NCI-H748 treated with DMSO at 0.1 percent for 48 hours (cell line): ENCODE data around the gene FBXL13.
"Not testable (repeated sequence)": the region's sequence is repeated elsewhere in the genome, so short reads cannot be mapped to it uniquely, and the experiment has no call there.

Experiments used
- DNase-seq: peaks from one replicate; lab custom pipeline; 2025; lab: John Stamatoyannopoulos, UW

FBXL13 gene

DNA sequence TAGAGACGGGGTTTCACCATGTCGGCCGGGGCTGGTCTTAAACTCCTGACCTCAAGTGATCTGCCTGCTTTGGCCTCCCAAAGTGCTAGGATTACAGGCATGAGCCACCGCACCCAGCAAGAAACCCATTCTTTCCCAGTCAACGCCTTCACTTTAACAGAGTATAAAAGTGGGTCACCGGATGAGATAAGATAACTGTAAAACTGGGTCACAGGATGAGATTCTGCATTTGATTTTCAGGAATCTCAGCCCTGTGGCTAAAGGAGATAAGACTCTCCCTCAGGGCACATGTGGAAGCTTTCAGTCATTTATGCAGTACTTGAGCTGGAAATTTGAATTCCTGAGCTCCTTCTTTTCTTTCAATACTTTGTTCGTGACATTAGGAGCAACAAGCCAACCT is 91.0 kb downstream of the FBXL13 start:
- DNase-seq, result no peak

DNA sequence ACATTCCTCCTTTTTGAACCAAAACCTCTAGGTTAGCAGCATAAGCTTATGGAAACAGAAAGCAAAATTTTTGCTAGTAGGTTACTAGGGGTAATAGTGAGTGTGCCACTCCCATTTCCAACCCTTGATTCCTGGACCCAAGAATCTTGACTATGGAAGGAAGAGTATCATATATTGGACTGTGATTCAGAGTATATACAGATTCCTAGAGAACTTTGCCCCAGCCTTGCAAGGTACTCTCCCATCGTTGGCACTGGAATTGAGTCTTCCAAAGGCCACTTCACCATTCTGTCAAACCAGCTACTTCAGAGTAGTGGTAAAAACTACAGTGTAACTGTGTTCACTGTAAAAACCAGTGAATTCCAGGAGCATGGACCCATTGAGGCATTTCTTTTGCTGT is 92.4 kb downstream of the FBXL13 start:
- no peak for DNase-seq

DNA sequence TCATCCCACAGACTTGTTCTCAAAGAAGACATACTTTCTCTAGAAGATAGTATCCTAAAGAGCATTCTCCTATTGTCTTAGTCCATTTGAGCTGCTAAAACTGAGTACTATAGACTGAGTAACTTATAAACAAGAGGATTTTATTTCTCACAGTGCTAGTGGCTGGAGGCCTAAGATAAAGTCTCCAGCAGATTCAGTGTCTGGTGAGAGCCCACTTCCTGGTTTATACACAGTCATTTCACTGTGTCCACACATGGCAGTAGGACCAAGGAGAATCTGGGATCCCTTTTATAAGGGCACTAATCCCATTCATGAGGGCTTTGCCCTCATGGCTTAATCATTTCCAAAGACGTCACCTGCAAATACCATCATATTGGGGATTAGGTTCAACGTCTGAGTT is 93.1 kb downstream of the FBXL13 start:
- DNase-seq, result no peak

DNA sequence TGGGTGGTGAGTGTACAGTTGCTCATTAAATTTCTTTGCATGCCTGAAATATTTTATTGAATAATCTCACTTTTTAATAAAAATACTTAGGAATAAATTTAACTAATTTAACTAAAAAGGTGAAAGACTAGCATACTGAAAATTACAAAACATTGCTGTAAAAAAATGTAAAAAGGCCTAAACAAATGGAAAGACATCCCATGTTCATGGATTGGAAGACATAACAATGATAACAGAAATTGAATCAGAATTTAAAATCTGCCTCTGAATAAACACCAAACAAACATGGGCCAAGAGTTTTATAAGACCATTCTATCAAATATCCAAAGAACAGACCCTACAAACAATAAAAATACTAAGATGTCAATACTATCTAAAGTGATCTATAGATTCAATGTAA is 94.9 kb downstream of the FBXL13 start:
- no peak for DNase-seq

DNA sequence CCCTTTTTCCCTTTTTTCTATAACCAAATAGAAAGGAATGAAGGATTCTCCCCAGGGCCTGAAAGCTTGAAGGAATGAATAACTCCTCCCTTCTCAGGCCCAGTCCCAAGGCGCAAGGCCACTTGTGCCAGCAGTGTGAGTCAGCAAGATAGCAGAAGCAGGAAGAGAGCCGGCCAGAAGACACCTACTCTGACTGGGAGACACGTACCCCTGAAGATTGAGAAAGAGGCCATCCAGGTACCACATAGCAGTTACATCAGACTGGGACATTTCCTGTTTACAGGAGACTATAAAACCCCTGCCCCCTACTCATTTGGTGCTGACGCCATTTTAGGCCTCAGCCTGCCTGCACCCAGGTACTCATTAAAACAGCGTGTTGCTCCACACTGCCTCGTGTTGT is 96.3 kb downstream of the FBXL13 start:
- no peak for DNase-seq

DNA sequence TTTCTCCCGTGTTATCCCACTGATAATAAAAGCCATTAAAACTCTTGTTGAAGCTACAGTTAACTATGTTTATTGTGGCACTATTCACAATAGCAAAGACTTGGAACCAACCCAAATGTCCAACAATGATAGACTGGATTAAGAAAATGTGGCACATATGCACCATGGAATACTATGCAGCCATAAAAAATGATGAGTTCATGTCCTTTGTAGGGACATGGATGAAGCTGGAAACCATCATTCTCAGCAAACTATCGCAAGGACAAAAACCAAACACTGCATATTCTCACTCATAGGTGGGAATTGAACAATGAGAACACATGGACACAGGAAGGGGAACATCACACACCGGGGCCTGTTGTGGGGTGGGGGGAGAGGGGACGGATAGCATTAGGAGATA is 97.0 kb downstream of the FBXL13 start:
- DNase-seq, result not testable (repeated sequence)

DNA sequence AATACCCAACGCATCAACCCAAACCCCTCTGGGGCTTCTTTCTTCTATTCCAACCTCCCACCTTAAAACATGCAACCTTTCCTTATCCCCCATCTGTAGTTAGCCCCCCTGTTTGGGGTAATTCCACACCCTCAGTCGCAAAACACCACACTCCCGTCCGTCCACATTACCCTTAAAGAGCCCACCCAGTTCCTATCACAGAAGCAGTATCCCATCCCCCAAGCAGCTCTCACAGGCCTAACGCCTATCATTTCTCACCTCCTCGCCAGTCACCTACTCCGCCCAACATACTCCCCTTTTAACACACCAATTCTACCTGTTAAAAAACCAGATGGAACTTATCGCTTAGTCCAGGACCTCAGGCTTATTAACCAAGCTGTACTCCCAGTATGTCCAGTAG is 98.1 kb downstream of the FBXL13 start:
- no peak for DNase-seq

DNA sequence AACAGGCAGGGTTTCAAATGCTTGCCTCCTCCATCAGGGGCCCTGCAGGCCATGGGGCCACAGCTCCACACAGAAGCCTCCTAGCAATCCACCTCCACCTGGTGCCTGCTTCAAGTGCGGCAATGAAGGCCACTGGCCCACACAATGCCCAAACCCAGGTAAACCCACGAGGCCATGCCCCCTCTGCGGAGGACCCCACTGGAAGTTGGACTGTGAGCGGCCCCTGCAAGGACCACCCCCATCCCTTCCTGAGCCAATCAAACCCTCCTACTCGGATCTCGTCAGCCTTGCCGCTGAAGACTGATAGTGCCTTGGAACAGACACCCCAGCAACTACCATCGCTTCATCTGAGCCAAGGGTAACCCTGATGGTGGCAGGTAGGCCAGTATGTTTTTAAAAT is 98.7 kb downstream of the FBXL13 start:
- no peak for DNase-seq

DNA sequence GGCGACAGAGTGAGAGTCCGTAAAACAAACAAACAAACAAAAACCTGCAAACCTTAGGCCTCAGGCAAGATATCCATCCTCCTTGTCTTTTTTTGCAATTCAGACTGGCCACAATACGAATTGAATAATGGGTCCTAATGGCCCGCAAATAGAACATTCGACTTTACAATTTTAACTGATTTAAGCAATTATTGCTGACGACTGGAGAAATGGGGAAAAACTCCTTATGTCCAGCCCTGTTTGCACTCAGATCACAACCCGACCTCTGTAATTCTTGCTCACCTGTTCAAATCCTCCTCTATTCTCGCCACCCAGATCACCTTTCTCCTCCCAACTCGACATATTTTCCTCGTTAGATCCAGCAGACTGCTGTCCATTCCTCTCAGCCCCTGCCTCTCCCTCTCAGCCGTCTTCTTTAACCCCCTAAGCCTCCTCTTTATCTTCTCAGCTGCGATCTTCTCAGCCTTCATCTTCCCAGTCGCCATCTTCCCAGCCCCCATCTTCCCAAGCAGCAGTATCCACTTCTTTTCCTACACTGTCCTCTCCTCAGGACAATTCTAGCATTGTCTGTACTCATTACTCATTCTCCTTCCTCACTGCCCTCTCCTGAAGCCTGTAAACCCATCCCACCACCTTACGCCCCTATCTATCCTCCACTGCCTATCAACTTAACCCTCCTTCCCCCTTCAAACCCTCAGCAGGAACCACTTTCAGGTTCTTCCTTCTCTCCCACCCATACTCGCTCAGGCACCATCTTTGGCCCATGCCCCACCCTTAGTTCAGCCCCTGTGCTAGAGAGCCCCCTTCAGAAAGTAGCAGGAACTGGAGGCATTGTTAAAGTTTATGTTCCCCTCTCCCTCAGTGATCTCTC is 100.0 kb downstream of the FBXL13 start:
- no peak for DNase-seq

DNA sequence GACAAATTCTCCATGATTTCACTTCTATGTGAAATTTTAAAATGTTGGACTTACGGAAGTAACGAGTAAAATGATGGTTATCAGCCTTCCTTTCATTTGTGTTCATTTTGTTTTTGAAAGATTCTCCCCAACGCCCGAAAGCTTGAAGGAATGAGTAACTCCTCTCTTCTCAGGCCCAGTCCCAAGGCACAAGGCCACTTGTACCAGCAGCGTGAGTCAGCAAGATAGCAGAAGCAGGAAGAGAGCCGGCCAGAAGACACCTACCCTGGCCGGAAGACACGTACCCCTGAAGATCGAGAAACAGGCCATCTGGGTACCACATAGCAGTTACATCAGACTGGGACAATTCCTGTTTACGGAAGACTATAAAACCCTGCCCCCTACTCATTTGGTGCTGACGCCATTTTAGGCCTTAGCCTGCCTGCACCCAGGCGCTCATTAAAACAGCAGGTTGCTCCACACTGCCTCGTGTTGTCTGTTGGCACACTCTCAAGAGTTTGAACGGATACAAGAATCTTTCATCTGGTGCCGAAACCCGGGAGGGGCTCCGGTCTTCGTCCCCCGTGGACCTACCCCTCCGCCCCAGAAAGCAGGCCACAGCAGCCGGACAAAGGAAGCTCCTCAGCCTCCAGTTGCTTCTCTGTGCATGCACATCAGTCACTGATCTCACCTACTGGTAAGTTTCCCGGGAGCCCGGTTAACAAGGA is 101.3 kb downstream of the FBXL13 start:
- DNase-seq, result no peak

DNA sequence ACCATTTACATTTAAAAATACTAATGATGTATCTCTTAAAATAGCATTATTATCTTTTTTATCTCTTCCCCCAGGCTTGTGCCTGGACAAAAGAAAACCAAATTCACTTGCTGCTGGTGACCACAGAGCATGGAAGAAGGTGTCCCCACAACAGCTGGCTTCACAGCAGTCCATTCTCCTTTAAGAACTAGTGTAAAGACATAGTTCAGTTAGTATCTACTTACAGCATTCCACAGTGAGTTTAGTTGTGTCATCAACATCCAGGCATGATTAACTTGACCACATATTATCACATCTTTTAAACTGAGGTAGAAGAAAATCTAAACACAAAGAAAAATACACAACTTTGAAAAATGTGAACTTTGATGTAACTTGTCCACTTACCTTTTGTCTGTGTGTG is 106.8 kb downstream of the FBXL13 start:
- no peak for DNase-seq

DNA sequence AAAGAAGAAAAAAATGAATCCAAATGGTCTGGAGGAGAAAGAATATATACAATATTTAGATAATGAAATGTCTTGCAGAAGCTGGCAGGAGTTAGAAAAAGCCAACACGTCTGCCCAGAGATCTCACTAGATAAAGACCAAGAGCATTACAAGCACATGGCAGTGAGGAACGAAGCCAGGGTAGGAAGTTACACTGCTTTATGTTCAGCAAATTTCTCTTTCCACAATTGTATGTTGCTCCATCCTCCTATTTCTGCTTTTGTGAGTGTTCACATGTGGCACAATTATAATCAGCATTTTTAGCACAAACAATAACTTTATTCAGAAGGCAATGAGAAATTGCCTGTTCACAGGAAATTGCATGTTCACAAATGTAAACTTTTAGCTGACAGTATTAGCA is 108.1 kb downstream of the FBXL13 start:
- DNase-seq, result no peak

DNA sequence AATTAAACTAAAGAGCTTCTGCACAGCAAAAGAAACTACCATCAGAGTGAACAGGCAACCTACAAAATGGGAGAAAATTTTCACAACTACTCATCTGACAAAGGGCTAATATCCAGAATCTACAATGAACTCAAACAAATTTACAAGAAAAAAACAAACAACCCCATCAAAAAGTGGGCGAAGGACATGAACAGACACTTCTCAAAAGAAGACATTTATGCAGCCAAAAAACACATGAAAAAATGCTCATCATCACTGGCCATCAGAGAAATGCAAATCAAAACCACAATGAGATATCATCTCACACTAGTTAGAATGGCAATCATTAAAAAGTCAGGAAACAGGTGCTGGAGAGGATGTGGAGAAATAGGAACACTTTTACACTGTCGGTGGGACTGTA is 112.6 kb downstream of the FBXL13 start:
- not testable (repeated sequence) for DNase-seq

DNA sequence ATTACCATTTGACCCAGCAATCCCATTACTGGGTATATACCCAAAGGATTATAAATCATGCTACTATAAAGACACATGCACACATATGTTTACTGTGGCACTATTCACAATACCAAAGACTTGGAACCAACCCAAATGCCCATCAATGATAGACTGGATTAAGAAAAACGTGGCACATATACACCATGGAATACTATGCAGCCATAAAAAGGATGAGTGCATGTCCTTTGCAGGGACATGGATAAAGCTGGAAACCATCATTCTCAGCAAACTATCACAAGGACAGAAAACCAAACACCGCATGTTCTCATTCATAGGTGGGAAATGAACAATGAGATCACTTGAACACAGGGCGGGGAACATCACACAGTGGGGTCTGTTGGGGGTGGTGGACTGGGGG is 116.6 kb downstream of the FBXL13 start:
- not testable (repeated sequence) for DNase-seq

DNA sequence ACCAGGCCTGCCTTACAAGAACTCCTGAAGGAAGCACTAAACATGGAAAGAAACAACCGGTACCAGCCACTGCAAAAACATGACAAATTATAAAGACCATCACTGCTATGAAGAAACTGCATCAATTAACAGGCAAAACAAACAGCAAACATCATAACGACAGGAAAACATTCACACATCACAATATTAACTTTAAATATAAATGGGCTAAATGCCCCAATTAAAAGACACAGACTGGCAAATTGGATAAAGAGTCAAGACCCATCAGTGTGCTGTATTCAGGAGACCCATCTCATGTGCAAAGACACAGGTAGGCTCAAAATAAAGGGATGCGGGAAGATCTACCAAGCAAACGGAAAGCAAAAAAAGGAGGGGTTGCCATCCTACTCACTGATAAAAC is 120.2 kb downstream of the FBXL13 start:
- not testable (repeated sequence) for DNase-seq

DNA sequence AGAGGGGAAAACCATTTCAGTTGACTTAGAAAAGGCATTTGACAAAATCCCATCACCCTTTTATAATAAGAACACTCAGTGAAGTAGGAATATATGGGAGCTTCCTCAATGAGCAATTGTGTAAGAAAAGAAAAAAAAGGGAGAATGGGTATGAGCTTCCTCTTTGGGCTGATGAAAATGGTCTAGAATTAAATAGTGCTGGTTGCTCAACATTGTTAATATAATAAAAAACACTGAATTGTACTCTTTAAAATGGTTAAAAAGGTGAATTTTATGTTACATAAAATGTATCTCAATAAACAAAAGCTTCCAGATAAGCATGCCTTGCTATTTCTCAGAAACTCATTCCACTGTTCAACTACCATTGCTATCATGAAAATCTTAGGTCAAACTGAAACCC is 121.2 kb downstream of the FBXL13 start:
- no peak for DNase-seq

DNA sequence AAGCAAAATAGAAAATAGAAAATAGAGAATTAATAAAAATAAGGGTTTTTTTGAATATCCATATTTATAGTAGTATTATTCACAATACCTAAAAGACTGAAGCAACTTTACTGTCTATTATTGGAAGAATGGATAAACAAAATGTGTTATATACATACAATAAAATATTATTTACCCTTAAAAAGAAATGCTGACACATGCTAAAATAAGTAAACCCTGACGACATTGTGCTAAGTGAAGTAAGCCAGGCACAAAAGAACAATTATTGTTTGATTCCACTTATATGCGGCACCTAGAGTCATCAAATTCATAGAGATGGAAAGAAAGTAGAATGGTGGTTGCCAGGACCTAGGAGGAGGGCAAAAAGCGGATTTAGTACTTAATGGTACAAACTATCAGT is 122.8 kb downstream of the FBXL13 start:
- DNase-seq, result no peak

DNA sequence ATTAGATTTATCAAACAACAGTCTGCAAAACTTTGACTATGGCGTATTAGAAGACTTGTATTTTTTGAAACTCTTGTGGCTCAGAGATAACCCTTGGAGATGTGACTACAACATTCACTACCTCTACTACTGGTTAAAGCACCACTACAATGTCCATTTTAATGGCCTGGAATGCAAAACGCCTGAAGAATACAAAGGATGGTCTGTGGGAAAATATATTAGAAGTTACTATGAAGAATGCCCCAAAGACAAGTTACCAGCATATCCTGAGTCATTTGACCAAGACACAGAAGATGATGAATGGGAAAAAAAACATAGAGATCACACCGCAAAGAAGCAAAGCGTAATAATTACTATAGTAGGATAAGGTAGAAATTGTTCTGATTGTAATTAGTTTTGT is 130.4 kb downstream of the FBXL13 start:
- no peak for DNase-seq

DNA sequence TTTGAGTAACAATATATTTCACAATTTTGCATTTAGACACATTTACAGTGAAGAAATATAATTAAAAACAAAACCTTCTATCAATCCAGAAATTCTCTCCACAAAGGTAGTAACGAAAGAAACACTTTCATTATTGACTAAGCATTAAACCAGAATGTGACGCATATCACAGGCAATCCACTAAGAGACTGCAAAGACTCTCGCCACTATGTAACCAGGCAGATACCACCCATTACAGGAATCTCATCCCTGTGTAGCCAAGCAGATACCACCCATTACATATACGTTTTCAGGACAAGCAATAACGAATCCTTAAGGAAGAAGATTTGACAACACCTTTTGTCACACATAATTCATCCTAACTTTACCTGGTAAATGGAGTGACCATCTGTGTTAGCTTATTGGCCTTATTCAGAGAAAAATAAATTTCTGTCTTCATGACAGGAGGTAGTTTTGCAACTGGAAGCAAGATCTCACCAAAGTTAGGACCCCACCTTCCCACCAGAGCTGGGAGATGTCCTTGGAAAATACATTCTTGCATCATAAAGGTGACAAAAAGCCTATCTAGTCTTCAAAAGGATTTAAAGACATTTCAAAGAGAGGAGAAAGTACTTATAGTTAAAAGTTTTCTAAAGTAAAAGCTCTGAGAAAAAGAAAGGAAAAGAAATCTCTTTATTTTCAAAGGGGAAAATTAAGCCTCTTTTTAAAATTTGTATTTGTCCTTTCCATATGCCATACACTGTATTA is 131.0 kb downstream of the FBXL13 start:
- DNase-seq, result no peak

DNA sequence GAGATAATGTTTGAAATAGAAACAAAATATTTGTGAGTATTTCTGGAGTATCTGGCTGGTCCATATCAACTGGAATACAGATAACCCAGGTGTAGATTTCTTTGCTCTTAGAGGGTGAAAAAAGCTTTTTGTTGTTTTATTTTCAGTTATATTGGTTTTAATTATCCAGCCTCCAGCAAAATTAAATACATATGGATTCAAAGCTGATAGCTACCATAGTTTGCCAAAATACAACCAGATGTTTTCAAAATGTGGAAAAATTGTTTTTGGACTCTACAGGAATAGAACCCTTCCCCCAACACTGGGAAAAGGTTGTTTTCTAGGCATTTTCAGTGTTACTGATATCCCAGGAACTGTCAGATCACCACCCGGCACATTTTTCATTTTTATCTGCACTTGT is 131.7 kb downstream of the FBXL13 start:
- no peak for DNase-seq

DNA sequence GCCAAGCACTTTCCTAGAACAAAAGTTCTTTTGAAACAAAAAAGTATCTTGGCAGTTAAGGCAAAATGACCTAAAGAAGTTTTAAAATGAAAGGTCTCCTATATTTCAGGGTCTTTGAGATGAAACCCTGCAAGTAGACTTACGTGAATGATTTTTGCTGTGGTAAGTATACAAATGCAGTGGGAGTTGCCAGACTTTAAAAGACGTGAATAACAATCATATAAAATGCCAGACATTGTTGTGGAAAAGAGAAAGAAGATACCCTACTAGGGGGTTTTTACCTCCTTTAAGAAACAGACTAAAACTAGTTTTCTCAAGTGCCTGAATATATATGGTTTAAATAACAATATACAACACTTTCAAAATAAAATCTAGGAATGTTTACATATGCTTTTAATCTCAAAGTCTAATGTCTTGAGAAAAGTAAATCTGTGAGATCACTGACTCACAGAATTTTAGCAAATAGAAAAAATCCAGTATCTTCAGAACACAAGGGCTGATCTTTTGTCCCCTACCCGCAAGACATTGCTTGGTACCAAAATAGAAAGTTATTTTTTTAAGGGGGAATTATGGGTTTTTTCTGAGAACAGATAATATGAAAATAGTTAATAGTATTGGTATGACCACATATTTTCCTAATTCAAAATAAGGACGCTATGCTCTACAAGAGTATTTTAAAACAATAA is 132.3 kb downstream of the FBXL13 start:
- no peak for DNase-seq

DNA sequence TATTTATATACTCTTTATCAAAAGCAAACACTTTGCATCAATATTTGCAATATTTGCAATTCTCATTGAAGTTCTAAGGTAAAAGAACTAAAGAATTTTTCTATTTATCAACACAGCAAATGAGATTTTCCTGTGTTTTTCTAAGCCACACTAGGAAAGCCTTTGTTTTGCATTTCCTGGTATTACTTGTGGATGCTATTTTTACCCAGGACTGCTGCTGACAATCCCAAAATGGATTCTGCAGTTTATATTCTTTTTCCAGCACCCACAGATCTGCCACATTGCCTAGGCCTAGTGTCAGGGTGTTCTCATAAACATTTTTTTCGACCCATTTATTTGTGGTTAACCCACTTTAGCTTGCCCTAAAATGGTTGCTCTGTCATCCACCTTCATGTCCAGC is 135.9 kb downstream of the FBXL13 start:
- no peak for DNase-seq
